ENCODE results near the gene OR2F2.

Gene OR2F2

DNA sequence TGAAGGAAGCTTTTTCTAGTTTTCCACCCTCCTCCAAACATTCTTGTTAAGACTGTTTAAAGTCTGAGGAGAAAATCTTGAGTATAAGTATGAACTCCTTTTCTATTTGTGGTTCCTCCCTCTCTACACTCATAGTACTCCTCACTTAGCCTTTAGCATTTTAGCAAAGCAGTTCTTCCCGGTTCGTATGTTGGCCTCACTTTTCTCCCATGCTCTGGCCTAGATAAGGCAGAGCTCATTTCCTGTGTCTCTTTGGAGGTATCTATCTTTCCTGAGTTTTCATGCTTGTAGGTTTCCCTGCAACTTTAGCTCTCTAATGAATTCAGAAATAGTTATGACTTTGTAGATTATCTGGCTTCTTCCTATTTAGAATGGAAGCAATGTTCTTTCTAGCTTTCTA, 13.7 kb downstream of the OR2F2 start:
- TF ChIP-seq, protein P1, sequence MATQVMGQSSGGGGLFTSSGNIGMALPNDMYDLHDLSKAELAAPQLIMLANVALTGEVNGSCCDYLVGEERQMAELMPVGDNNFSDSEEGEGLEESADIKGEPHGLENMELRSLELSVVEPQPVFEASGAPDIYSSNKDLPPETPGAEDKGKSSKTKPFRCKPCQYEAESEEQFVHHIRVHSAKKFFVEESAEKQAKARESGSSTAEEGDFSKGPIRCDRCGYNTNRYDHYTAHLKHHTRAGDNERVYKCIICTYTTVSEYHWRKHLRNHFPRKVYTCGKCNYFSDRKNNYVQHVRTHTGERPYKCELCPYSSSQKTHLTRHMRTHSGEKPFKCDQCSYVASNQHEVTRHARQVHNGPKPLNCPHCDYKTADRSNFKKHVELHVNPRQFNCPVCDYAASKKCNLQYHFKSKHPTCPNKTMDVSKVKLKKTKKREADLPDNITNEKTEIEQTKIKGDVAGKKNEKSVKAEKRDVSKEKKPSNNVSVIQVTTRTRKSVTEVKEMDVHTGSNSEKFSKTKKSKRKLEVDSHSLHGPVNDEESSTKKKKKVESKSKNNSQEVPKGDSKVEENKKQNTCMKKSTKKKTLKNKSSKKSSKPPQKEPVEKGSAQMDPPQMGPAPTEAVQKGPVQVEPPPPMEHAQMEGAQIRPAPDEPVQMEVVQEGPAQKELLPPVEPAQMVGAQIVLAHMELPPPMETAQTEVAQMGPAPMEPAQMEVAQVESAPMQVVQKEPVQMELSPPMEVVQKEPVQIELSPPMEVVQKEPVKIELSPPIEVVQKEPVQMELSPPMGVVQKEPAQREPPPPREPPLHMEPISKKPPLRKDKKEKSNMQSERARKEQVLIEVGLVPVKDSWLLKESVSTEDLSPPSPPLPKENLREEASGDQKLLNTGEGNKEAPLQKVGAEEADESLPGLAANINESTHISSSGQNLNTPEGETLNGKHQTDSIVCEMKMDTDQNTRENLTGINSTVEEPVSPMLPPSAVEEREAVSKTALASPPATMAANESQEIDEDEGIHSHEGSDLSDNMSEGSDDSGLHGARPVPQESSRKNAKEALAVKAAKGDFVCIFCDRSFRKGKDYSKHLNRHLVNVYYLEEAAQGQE (IDR thresholded peaks at IDR 0.05; ENCODE audit: insufficient read depth in 1 of 2, low read depth in 2 of 2, low read length in 2 of 2): no peak
- TF ChIP-seq FOXP2 (optimal IDR thresholded peaks at IDR 0.05; ENCODE audit: borderline replicate concordance, extremely low read depth, extremely low read length, insufficient read depth) (no peak), SIN3A (IDR thresholded peaks at IDR 0.05; ENCODE audit: borderline replicate concordance, insufficient read depth, low read length) (no peak), TAF1 (IDR thresholded peaks at IDR 0.05; ENCODE audit: borderline replicate concordance, insufficient read depth, low read length) (no peak), POLR2AphosphoS5 (IDR thresholded peaks at IDR 0.05; ENCODE audit: low read depth, low read length) (no peak)

DNA sequence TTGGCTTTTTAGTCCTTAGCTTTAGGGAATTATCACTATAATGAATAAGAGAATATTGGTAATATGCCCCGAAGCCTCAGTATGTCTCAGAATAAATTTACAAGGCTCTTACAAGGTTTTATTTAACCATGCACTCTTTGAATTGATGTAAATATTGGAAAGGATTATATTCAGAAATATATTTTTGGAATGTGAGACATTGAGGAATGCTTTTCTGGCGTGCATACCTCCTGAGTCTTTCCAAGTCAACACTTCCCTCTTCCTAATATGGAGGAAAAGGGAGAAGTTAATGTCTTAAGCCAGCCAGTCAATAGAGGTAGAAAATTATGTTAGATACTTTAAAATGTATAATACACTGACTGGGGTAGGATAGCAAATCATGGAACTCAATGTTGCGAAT, 18.4 kb downstream of the OR2F2 start:
- TF ChIP-seq TAF1 (IDR thresholded peaks at IDR 0.05; ENCODE audit: borderline replicate concordance, insufficient read depth, low read length): no peak
- no peak for TF ChIP-seq FOXP2 (optimal IDR thresholded peaks at IDR 0.05; ENCODE audit: borderline replicate concordance, extremely low read depth, extremely low read length, insufficient read depth)
- TF ChIP-seq SIN3A (IDR thresholded peaks at IDR 0.05; ENCODE audit: borderline replicate concordance, insufficient read depth, low read length): no peak

DNA sequence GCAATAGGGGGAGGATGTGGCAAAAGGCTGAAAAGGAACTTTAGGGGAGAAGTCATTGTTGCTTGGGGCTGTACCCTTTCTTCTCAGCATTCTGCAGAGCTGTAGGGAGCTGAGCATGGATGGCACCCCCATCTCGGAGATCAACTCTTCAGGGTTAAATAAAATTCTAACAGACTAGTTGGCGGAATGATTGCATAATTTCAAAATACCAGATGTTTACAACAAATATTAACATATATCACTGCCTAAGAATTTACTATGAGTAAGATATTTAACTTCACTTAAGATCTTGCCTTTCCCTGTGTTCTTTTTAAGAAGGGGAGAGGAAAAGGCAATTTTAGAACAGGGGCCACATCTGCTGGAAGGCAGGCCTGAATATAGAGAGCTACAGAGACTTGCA, 19.1 kb downstream of the OR2F2 start:
- no peak for TF ChIP-seq FOXP2 (optimal IDR thresholded peaks at IDR 0.05; ENCODE audit: borderline replicate concordance, extremely low read depth, extremely low read length, insufficient read depth)
- TF ChIP-seq, protein P1 (IDR thresholded peaks at IDR 0.05; ENCODE audit: insufficient read depth in 1 of 2, low read depth in 2 of 2, low read length in 2 of 2): no peak
- TF ChIP-seq POLR2AphosphoS5 (IDR thresholded peaks at IDR 0.05; ENCODE audit: low read depth, low read length): no peak

DNA sequence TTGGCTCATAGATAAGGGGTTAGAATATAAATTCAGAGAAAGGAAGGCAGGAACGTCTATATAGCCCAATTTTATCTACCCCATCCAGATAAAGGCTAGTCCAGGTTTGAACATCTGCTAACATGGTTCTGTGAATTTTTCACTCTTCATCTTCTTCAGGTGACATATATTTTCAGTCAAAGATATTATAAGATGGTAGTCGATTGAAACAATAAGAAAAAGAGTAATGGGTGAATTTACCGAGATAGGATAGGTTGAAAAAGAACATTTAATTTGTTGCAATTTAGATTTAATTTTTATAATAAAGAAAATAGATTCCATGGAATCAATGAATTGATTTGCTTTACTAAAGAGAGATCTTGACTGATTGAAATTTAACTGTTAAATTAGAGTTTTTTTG, 19.5 kb downstream of the OR2F2 start, which contains the start of gene OR2F1:
Gene OR2F1 (plus strand): TSS at position 301 of the 400 bp plus-strand sequence. CDS start 5,127 bp downstream, outside the sequence.
- TF ChIP-seq FOXP2 (optimal IDR thresholded peaks at IDR 0.05; ENCODE audit: borderline replicate concordance, extremely low read depth, extremely low read length, insufficient read depth) (no peak), SIN3A (IDR thresholded peaks at IDR 0.05; ENCODE audit: borderline replicate concordance, insufficient read depth, low read length) (no peak), POLR2AphosphoS5 (IDR thresholded peaks at IDR 0.05; ENCODE audit: low read depth, low read length) (no peak), TAF1 (IDR thresholded peaks at IDR 0.05; ENCODE audit: borderline replicate concordance, insufficient read depth, low read length) (no peak)
- TF ChIP-seq, protein P1 (IDR thresholded peaks at IDR 0.05; ENCODE audit: insufficient read depth in 1 of 2, low read depth in 2 of 2, low read length in 2 of 2): no peak

DNA sequence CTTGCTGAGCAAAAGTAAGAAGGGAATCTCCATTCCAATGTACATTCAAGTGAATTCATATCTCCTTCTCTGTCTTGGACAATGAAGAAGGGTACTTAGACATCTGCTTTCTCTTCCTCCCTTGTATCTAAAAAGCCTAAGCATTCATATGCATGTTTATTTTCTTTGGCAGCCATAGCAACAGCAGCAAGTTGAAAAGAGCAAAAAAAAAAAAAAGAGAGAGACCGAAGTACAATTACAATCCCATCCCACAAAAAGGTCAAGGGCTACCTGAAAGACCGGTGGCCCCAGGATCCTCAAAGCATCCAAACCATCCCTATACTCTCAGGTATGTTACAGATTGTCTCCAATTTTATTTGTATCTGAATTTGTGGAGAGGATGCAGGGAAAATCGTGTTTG, 23.7 kb downstream of the OR2F2 start:
- TF ChIP-seq SIN3A (IDR thresholded peaks at IDR 0.05; ENCODE audit: borderline replicate concordance, insufficient read depth, low read length) (no peak), FOXP2 (optimal IDR thresholded peaks at IDR 0.05; ENCODE audit: borderline replicate concordance, extremely low read depth, extremely low read length, insufficient read depth) (no peak), POLR2AphosphoS5 (IDR thresholded peaks at IDR 0.05; ENCODE audit: low read depth, low read length) (no peak), TAF1 (IDR thresholded peaks at IDR 0.05; ENCODE audit: borderline replicate concordance, insufficient read depth, low read length) (no peak)
- TF ChIP-seq, protein P1 (IDR thresholded peaks at IDR 0.05; ENCODE audit: insufficient read depth in 1 of 2, low read depth in 2 of 2, low read length in 2 of 2): no peak
